Lower leg skin (tissue), 3 donors: Measurements from ENCODE around the gene CCL3.

Experiments used
- POLR2A ChIP-seq, 2 donors: fragments of 450-650 bp; IDR thresholded peaks; one replicate each; pipeline ENCODE4 v1.6.1; 2016 to 2017; ENCODE audit warnings: antibody characterized with exemption in 2 of 2, mild to moderate bottlenecking in 1 of 2, moderate library complexity in 1 of 2
- TF ChIP-seq, protein P1 (sequence below), 3 donors: fragments of 450-650 bp; IDR thresholded peaks; one replicate each; pipeline ENCODE4 v1.5.1; 2016; ENCODE audit warnings: antibody characterized with exemption in 3 of 3, mild to moderate bottlenecking in 3 of 3, moderate library complexity in 2 of 3

DNA sequence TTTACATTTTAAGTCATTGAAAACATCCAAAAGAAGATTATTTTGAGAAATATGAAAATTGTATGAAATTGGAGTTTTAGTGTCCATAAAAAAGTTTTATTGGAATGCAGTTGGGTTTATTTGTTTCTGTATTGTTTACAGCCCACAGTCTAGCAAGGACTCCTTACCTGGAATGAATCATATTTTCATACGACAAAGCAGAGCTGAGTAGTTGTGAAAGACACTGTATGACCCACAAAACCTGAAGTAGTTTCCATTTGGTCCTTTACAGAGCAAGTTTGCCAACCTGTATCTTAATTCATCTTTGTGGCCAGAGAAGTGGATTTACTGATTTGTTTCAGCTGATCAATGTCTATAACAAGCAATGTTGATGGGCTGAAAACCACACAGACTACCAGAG is 15.6 kb downstream of the CCL3 start:
- TF ChIP-seq, protein P1, sequence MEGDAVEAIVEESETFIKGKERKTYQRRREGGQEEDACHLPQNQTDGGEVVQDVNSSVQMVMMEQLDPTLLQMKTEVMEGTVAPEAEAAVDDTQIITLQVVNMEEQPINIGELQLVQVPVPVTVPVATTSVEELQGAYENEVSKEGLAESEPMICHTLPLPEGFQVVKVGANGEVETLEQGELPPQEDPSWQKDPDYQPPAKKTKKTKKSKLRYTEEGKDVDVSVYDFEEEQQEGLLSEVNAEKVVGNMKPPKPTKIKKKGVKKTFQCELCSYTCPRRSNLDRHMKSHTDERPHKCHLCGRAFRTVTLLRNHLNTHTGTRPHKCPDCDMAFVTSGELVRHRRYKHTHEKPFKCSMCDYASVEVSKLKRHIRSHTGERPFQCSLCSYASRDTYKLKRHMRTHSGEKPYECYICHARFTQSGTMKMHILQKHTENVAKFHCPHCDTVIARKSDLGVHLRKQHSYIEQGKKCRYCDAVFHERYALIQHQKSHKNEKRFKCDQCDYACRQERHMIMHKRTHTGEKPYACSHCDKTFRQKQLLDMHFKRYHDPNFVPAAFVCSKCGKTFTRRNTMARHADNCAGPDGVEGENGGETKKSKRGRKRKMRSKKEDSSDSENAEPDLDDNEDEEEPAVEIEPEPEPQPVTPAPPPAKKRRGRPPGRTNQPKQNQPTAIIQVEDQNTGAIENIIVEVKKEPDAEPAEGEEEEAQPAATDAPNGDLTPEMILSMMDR (IDR thresholded peaks at IDR 0.05), result no peak
- TF ChIP-seq POLR2A (IDR thresholded peaks at IDR 0.05), result no peak
